IPS-NIHi11 (cell line): ENCODE measurements around the gene ADAMTSL3.

Experiments
- DNase-seq: peaks from one replicate; pipeline ENCODE4 v3.0.0; 2012; ENCODE audit warnings: mixed read lengths, low spot score

ADAMTSL3 gene

DNA sequence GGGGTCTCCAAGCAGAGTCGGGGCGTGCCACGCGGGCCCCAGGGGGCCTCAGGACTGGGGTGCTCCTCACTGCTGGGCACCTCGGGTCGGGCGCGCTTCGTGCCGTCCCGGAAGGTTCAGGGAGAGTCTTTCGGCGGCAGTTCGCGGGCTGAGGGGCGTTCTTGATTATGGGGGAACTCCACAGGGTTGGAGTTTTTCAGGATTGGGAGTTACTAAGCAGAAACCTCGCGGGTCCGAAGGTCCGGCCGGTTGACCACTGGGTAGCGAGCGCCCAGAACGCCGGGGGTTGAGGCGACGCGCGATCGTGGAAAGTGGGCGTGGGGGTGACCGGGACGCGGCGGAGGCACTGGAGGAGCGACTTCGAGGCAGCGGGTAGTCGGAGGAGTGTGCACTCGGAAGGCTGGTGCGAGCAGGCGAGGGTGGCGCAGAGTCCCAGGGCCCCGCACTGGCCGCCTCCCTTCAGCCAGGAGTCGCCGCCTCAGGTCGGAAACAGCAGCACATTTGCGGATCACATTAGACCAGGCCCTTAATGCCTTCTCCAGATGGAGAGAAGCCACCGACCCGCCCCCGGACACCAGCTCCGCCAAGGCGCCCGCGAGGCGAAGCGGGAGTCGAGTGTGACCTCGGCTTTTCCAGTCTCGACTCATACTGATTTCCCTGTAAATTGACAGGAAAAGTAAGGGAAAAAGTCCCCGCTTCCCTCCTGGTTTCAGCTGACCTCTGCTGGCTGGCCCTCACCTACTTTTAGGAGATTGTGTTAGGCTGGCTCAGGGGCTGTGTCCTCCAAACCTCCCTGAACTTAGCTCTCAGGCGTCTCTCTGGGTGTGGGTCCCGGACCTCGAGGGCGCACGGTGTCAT is 685 bp downstream of the ADAMTSL3 start:
- DNase-seq, result peak; percentile 66

- no peak for DNase-seq
Measured at GRCh38 chr15:83655237-83655616, 1.3 kb downstream of the ADAMTSL3 start.

DNA sequence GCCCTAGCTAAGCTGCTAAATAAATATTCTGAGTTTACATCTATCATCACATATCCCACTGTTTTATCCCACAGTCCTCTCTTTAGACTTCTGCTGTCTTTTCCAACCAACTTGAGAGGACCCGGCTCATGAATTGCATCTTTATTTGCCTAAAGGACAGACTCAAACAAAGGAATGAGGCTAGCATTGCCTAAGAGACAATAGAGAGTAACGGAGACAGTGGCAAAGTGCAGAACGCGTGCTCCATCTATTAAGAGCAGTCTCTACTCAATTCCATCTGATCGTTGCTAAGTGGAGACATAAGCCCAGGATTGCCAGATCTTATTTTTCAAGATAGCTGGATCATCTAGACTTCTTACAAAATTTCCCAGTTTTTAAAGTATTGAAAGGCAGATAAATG is 2.3 kb downstream of the ADAMTSL3 start:
- no peak for DNase-seq

DNA sequence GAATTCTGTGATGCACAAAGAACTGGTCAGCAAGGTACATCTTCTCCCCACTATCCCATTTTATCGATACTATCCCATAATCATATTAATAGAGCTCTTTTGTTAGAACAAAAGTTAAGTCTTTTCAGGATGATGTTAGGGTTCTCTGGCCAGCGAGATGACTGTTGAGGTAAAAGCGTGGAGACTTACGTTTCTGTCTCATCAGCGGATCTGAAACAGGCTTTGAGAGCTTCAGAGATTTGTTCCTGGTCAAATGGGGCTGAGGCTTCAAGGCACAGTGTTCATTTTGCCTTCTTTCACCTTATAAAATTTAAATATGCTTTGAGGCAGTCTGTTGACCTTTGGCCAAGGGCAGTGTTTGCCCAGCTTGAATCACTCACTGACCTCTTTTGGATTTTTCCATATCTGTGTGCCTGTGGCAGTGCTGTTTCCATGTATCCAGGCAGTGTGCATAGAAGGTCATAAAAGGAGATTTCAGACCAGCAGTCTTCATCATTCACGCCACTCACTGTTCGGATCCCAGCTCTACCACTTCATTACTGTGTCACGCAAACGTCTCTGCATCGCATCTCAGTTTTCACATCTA is 3.1 kb downstream of the ADAMTSL3 start:
- no peak for DNase-seq

DNA sequence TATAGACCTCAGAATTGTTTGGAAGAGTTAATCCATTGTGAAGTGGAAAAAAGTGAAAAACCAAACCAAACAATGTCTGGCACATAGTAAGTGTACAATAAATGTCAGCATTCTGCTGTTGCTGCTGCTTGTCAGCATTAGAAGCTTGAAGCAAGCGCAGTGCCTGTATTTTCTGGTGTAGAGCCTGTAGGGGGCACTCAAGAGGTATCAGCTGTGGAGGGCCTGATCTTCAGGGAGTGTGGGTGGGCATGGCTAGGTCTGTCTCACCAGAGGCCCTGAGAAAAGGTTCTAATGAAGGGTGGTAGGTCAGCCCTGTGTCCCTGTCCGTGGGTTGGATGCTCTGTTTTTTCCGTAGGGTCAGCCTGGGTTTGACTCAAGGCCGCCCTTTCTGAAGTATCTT is 3.6 kb downstream of the ADAMTSL3 start:
- DNase-seq, result peak; percentile 55

DNA sequence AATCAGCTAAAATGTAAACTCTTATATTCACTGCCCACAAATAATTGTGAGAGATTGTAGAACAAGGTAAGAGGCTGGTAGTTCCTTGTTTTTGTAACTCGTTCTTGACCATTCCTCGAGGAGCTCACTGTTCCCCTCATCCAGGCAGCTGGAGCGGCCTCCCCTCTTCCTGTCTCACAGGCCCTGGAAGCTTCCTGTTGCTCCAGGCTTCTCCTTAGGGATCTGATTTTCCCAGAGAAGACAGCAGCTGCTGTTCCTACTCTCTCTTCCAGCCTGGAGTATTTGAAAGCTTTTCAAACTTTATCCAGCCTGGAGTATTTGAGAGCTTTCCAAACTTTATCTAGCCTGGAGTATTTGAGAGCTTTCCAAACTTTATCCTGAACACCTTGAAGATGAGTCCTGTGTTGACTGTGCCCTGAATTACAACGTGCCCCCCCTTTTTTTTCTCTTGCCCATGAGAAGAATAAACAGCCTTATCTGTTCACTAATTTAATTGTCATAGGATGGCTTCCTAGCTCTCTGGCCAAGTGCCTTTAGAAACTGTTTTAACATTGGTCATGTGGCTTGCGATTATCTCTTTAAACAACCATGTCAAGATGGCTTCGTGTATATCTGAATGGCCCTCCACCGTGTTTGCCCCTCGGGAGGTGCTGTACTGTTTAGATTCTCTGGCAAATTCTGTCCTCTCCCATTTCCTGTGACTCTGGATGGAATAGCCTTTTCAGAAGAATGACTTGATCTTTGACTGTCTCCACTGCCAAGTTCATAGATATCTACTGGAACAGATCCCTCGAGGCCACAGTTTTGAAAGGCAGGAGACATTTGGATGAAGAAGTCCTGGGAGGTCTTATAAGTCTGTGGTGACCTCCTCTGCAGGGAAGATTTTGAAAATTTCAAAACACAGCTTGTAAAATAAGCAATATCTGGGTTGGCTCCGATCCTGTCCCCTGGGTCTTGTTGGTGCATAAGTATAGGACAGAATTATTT is 4.8 kb downstream of the ADAMTSL3 start:
- no peak for DNase-seq

- DNase-seq, result no peak
Measured at GRCh38 chr15:83659417-83659812, 5.5 kb downstream of the ADAMTSL3 start.

DNA sequence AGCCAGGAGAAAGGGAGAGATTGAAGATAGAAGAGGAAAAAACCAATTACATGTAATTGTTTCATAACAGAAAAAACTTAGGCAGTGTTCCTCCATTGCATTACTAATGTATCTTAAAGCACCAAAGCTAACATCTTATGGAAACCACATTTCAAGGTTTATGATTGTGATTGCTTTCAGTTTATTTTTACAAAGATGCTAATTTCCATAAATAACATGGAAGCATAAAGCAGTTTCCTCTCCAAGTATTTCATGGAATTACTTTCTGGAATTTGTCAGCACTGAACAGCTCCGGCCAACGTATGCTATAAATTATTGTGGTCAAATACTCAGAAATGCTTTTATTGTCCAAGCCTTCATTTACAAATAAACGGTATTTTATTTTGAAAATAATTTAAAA is 11.6 kb downstream of the ADAMTSL3 start:
- no peak for DNase-seq

GRCh38 chr15:83670672-83671229 is 16.8 kb downstream of the ADAMTSL3 start:
- no peak for DNase-seq

DNA sequence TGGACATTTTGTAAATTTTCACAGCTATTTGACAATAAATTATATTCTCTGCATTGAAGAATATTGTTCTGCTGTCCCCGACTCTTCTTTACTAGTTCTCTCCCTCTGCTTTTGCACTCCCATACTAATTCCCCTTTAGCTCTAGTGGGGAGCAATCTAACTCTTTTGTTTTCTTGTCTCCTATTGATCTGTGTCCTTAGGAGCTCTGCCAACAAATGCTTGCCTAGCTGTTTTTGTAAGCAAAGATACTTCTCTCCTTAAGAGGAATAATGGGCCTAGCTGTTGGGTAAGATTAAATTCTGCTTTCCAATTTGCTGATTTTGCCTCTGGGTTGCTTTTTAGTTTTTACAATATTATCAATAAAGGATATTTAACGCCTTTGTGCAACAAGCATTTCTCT is 17.7 kb downstream of the ADAMTSL3 start:
- DNase-seq, result no peak

GRCh38 chr15:83673385-83673784 is 19.5 kb downstream of the ADAMTSL3 start:
- DNase-seq, result no peak

GRCh38 chr15:83682476-83683088 is 28.7 kb downstream of the ADAMTSL3 start:
- DNase-seq, result no peak

- no peak for DNase-seq
Measured at GRCh38 chr15:83685916-83686332, 32.0 kb downstream of the ADAMTSL3 start.

GRCh38 chr15:83688201-83688600 is 34.3 kb downstream of the ADAMTSL3 start:
- no peak for DNase-seq

- no peak for DNase-seq
Measured at GRCh38 chr15:83690676-83691075, 36.8 kb downstream of the ADAMTSL3 start.

DNA sequence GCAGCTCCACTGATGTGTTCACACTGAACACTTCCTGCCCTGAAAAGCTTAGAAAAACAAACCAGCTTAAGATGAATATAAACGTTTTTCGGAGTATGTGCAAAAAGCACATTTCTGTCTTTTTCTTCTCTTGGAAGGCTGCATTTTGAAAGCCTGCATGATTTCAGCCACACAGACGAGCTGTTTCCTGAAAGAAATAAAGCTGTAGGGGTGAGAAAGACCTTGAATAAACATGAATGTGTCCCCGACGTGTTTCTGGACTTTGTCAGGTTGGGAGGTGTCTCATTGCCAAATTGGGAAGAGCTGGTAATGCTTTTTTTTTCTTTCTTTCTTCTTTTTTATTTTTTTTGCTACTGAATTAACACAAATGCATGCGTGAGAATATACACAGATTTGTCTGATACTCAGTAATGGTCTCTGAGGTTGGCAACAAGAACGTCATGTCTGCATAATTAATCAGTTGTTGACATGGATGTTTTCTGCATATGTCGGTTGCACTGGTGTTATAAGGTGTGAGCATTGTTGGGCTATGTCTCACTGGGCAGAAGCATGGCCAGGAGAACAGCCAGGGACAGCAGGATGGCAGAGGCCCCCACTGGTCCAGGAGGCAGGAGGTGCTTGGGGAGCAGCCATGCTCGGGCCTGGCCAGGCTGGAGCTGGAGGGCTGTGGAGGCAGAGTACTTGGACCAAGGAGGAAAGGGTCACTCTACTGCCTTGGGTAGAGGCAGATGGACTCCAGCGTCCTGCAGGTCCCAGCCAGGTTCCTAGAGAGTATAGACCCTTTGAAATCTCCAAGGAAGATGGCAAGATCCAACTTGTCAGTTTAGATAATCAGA is 39.0 kb downstream of the ADAMTSL3 start:
- no peak for DNase-seq

DNA sequence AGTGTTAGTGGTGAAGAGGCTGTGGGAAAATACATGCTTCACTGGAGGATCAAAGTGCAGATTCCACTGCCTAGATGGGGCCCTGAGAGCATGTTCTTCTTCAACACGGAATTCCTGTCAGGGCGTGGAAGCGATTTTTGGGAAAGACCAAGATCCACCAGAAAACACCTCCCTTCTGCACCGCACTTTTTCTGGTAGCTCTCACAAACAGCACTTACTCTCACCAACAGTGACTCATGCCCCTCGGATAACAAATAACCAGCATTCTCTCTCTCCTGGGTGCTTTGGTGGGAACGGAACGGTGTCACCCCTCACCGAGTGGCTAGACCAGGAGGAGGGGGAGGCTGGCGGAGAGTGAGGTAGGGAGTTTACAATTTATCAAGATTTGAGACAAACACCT is 40.1 kb downstream of the ADAMTSL3 start:
- DNase-seq, result peak; percentile 18

DNA sequence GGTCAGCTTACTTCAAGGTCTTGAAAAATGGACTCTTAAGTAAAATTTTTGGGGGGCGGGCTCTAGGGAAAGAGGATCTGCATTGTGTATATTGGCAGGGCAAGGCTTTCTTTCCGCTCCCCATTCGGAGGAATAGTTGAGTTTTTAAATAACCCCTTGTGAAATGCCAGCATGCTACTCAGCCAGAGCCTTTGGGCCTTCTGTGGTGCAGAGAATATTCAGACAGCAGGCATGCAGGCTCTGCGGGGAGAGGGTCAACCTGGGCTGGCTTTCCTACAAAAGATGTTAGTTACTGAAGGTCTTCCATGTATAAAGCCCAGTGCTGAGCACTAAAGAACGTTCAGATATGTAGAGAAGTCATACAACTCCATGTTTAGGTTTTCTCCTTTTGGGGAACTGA is 40.6 kb downstream of the ADAMTSL3 start:
- no peak for DNase-seq

GRCh38 chr15:83695246-83695645 is 41.3 kb downstream of the ADAMTSL3 start:
- DNase-seq, result peak; percentile 44

DNA sequence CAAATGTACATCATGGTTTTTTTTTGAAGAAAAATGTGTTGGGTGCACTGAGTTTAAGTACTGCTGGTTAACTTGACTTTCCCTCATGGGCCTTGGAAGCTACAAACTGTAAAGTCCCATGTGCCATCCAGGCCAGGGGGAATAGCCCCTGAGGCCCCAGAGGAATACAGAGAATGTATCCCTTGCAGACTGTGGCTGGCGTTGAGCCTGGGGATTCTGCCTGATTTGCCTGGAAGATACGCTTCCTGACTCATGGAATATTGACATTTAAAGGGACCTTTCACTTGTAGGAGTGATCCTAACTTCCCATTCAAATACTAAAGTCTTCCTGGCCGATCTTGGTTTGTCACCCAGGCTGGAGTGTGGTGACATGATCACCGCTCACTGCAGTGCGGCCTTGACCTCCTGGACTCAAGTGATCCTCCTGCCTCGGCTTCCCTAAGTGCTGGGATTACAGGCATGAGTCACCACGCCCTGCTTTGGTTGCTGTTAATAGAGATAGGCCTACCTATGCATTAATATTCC is 42.0 kb downstream of the ADAMTSL3 start:
- no peak for DNase-seq

DNA sequence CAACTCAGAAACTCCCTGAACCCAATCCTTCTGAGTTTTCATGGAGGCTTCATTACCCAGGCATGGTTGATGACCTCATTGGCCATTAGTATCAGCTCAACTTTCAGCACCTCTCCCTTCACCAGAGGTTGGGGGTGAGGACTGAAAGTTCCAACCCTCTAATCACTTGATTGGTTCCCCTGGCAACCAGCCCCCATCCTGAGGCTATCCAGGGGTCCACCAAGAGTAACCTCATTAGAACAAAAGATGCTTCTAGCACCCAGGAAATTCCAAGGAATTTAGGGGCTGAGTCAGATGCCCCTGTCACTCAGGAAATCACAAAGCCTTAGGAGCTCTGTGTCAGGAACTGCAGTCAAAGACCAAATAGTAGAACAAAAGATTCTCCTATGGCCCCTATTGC is 43.8 kb downstream of the ADAMTSL3 start:
- no peak for DNase-seq
